Nephron (organoid): ENCODE results near the gene UBE2E1.

ENCODE experiments used
- H3K27ac Mint-ChIP-seq, 3 experiments: 2 replicates each; pipeline ENCODE4 v1.8.0; 2020; ENCODE audit warnings: mixed read lengths in 3 of 3, mild to moderate bottlenecking in 2 of 3, moderate library complexity in 1 of 3
- H3K27me3 Mint-ChIP-seq: 2 replicates; pipeline ENCODE4 v1.8.0; 2021; ENCODE audit warnings: low read depth, mild to moderate bottlenecking, moderate library complexity, mixed read lengths
- H3K36me3 Mint-ChIP-seq: 2 replicates; pipeline ENCODE4 v1.8.0; 2020; ENCODE audit warnings: low read depth, mixed read lengths
- H3K4me1 Mint-ChIP-seq: 2 replicates; pipeline ENCODE4 v1.8.0; 2020; ENCODE audit warnings: mixed read lengths
- H3K4me3 Mint-ChIP-seq, 3 experiments: 2 replicates each; pipeline ENCODE4 v1.8.0; 2020; ENCODE audit warnings: mild to moderate bottlenecking in 3 of 3, mixed read lengths in 3 of 3, moderate library complexity in 2 of 3
- H3K9me3 Mint-ChIP-seq: 2 replicates; pipeline ENCODE4 v1.8.0; 2020; ENCODE audit warnings: mixed read lengths
- TF ChIP-seq, protein P1 (sequence below), 3 experiments: fragments of 200-600 bp; sonication (generic); IDR thresholded peaks; one replicate each; pipeline ENCODE4 v1.5.0; 2021; ENCODE audit warnings: antibody characterized with exemption in 3 of 3; ENCODE audit not compliant: unreplicated experiment in 3 of 3

Gene UBE2E1

DNA sequence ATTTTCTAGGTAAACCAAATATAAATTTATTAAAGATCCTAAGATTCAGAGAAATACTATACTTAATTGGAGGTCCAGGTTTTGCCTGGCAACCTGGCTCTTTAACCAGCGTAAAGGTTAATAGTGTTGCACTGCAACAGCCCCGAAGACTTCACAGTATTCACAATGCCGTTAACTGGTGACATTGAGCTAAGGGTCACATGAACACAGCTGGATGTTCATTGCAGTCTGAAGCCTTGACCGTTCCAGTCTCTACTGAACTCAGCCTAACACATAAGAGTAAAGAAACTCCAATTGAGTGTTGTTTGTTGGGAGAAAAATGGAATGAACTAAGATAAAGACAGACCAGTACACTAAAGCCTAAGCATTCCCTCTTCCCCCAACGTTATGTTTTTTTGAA is 84.2 kb downstream of the UBE2E1 start:
- no peaks in the 10 kb centered on the region for H3K4me1 Mint-ChIP-seq
- H3K4me3 Mint-ChIP-seq = no peak overlapping the region
- H3K27me3 Mint-ChIP-seq = no peaks in the 10 kb centered on the region
- peak overlapping the region in 1 of 3 experiments; percentile 40 for H3K27ac Mint-ChIP-seq
- H3K36me3 Mint-ChIP-seq = peaks cover 40% of the 10 kb centered on the region
- no peaks in the 10 kb centered on the region for H3K9me3 Mint-ChIP-seq
- TF ChIP-seq, protein P1, sequence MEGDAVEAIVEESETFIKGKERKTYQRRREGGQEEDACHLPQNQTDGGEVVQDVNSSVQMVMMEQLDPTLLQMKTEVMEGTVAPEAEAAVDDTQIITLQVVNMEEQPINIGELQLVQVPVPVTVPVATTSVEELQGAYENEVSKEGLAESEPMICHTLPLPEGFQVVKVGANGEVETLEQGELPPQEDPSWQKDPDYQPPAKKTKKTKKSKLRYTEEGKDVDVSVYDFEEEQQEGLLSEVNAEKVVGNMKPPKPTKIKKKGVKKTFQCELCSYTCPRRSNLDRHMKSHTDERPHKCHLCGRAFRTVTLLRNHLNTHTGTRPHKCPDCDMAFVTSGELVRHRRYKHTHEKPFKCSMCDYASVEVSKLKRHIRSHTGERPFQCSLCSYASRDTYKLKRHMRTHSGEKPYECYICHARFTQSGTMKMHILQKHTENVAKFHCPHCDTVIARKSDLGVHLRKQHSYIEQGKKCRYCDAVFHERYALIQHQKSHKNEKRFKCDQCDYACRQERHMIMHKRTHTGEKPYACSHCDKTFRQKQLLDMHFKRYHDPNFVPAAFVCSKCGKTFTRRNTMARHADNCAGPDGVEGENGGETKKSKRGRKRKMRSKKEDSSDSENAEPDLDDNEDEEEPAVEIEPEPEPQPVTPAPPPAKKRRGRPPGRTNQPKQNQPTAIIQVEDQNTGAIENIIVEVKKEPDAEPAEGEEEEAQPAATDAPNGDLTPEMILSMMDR (IDR thresholded peaks at IDR 0.05; ENCODE audit: unreplicated experiment in 3 of 3) = no peak

DNA sequence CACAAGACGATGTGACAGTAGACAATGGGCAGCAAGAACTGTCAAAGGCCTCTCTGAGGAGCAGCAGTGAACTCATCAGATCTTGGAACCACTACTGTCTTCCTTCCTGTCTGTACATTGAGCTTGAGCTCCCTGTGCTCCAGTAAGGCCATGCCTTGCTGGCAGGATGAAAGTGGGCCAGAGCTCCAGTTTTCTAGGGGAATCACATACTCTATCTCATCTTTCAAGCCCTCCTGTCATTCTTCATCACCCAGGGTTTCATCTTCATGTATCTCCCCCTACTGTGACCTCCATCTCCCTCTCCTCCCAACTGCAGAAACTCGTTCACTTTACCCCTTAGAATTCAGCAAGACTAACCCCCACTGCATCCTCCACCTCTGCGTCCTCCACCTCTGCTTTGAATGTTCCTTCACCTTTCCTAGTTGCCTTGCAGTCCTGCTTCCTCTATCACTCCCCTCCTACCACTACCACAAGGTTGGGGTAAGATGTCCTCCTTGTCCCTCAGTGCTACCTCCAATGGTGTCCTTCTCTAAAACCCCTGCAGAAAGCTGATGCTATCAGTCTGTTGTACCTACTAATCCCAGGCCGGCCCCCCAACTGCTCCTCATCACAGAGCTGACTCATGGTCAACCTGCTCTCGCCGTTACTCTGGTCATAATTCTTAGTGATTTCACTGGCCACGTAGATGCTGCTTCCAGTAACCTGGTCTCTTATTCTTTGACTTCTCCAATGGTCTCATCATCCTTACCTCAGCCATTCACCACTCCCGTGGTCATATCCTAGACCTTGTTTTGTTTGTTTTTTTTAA is 88.7 kb downstream of the UBE2E1 start:
- Mint-ChIP-seq H3K27ac (no peak overlapping the region), H3K9me3 (peaks cover 12% of the 10 kb centered on the region), H3K36me3 (peaks cover 80% of the 10 kb centered on the region), H3K27me3 (no peaks in the 10 kb centered on the region), H3K4me3 (no peak overlapping the region), H3K4me1 (no peaks in the 10 kb centered on the region)
- TF ChIP-seq, protein P1 (IDR thresholded peaks at IDR 0.05; ENCODE audit: unreplicated experiment in 3 of 3) = no peak

DNA sequence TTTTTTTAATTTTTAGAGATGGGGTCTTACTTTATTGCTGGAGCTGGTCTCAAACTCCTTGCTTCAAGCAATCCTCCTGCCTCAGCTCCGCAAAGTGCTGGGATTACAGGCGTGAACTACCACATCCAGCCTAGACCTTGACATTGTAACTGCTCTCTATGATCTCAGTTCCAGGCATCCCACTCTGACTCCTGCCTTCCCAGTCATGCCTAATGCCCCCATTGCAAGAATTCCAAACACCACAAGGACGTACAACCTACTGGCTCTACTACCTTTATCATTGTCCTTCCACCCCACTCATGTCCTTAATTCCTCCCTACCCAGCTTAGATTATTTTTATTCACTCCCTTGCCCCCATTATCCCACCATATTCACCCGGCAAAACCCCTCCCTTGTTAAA is 89.4 kb downstream of the UBE2E1 start:
- no peaks in the 10 kb centered on the region for H3K27me3 Mint-ChIP-seq
- TF ChIP-seq, protein P1 (IDR thresholded peaks at IDR 0.05; ENCODE audit: unreplicated experiment in 3 of 3) = no peak

DNA sequence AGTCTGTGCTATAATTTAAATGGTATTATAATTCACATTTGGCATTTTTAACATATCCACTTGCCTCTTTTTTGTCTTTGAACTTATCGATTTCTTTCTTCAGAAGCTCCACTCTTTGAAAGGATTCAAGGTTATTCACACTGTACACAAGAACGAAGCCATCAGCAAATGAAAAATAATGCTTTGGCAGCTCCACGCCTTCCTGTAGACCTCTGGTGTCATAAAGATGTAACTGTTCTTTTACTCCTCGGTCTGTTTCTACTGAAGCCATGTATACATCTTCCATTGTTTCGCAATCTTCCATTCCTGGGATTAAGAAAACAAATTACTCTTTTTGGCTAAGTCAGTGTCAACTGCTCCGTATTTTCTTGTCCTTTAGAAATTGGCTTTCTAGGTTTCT is 95.0 kb downstream of the UBE2E1 start:
- TF ChIP-seq, protein P1 (IDR thresholded peaks at IDR 0.05; ENCODE audit: unreplicated experiment in 3 of 3) = no peak
- Mint-ChIP-seq H3K4me3 (no peak overlapping the region), H3K36me3 (peaks cover 96% of the 10 kb centered on the region), H3K9me3 (peaks cover 19% of the 10 kb centered on the region), H3K4me1 (no peaks in the 10 kb centered on the region), H3K27me3 (no peaks in the 10 kb centered on the region), H3K27ac (no peak overlapping the region)

More for the DNA sequence above, 89.4 kb downstream of the UBE2E1 start:
- H3K4me1 Mint-ChIP-seq = no peaks in the 10 kb centered on the region
- H3K27ac Mint-ChIP-seq = no peak overlapping the region
- H3K9me3 Mint-ChIP-seq = peaks cover 13% of the 10 kb centered on the region
- peaks cover 84% of the 10 kb centered on the region for H3K36me3 Mint-ChIP-seq
- no peak overlapping the region for H3K4me3 Mint-ChIP-seq

DNA sequence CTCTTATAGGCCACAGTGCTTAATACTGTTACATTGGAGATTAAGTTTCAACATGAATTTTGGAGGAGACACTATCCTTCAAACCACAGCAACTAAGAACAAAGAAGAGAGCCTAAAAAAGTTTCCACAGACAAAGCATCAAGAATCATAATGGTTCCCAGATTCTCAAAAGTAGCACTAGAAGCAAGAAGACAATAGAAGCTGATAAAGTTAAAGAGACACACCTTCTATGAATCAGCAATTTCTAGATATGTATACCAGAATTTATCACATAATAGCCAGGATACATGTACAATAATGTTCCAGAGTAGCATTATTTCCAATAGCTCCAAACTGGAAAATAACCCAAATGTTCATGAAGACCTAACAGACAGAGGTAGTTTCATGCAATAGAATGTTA is 98.8 kb downstream of the UBE2E1 start:
- Mint-ChIP-seq H3K36me3 (peaks cover 85% of the 10 kb centered on the region), H3K9me3 (peaks cover 6% of the 10 kb centered on the region), H3K27me3 (no peaks in the 10 kb centered on the region), H3K4me3 (no peak overlapping the region), H3K4me1 (no peaks in the 10 kb centered on the region), H3K27ac (no peak overlapping the region)
- TF ChIP-seq, protein P1 (IDR thresholded peaks at IDR 0.05; ENCODE audit: unreplicated experiment in 3 of 3) = no peak

DNA sequence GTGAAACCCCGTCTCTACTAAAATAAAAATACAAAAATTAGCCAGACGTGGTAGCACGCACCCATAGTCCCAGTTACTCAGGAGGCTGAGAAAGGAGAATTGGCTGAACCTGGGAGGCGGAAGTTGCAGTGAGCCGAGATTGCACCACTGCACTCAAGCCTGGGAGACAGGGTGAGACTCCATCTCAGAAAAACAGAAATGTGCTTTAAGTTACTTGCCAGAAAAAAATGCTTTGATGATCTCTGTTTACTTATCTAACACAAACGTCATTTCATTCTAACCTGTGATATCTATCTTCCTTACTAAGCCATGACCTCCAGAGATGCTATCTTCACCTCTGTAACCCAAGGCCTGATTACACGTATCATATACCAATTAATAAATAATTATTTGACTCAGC is 103.6 kb downstream of the UBE2E1 start:
- no peak overlapping the region for H3K4me3 Mint-ChIP-seq
- peaks cover 61% of the 10 kb centered on the region for H3K36me3 Mint-ChIP-seq
- no peak overlapping the region for H3K27ac Mint-ChIP-seq
- H3K27me3 Mint-ChIP-seq = no peaks in the 10 kb centered on the region
- H3K4me1 Mint-ChIP-seq = peaks cover 8% of the 10 kb centered on the region
- TF ChIP-seq, protein P1 (IDR thresholded peaks at IDR 0.05; ENCODE audit: unreplicated experiment in 3 of 3) = no peak
- H3K9me3 Mint-ChIP-seq = no peaks in the 10 kb centered on the region
